ENCODE results near the gene SH3YL1.
A peak's percentile ranks its signal among the peaks of the same experiment; 100 is the strongest.

SH3YL1 gene

DNA sequence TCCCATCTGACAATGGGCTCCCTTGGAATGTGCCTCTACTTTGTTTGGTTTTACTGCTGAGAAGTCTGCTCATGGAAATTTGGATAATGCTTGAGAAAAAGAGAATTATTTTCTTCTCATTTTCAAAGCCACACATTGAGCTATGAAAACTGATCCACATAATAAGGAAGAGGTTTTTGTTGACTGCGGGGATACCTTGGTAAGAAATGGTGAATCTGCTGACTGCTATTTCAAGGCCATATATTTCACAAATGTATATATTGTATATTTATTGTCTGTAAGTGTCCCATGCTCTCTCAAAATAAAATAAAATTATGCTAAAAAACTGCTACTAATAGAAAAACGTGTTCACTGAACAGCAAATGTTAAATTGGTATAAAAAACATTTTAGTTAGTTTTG lies 15.1 kb downstream of the SH3YL1 start:
- intact Hi-C loops (cut with DNase I; ENCODE audit: low total_unique reads) = no loop called here
- DNase-seq = no peak
- TF ChIP-seq, protein P1, sequence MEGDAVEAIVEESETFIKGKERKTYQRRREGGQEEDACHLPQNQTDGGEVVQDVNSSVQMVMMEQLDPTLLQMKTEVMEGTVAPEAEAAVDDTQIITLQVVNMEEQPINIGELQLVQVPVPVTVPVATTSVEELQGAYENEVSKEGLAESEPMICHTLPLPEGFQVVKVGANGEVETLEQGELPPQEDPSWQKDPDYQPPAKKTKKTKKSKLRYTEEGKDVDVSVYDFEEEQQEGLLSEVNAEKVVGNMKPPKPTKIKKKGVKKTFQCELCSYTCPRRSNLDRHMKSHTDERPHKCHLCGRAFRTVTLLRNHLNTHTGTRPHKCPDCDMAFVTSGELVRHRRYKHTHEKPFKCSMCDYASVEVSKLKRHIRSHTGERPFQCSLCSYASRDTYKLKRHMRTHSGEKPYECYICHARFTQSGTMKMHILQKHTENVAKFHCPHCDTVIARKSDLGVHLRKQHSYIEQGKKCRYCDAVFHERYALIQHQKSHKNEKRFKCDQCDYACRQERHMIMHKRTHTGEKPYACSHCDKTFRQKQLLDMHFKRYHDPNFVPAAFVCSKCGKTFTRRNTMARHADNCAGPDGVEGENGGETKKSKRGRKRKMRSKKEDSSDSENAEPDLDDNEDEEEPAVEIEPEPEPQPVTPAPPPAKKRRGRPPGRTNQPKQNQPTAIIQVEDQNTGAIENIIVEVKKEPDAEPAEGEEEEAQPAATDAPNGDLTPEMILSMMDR (IDR thresholded peaks at IDR 0.05) = no peak
- Histone ChIP-seq H3K36me3 (peaks cover 23 to 68% (median 31%) of the 10 kb centered on the region in 3 donors), H3K4me3 (no peak overlapping the region), H3K4me1 (no peaks in the 10 kb centered on the region), H3K27ac (no peak overlapping the region), H3K9me3 (no peaks in the 10 kb centered on the region), H3K27me3 (no peaks in the 10 kb centered on the region)

- TF ChIP-seq, protein P1 (IDR thresholded peaks at IDR 0.05) = peak; percentile 38 to 44
- intact Hi-C loops (cut with DNase I; ENCODE audit: low total_unique reads) = no loop called here
- Histone ChIP-seq H3K4me1 (no peaks in the 10 kb centered on the region), H3K4me3 (no peak overlapping the region), H3K27ac (no peak overlapping the region), H3K27me3 (no peaks in the 10 kb centered on the region), H3K9me3 (no peaks in the 10 kb centered on the region), H3K36me3 (peaks cover 34 to 67% (median 49%) of the 10 kb centered on the region in 3 donors)
- DNase-seq = no peak
Measured at GRCh38 chr2:246489-247144, 17.2 kb downstream of the SH3YL1 start.

DNA sequence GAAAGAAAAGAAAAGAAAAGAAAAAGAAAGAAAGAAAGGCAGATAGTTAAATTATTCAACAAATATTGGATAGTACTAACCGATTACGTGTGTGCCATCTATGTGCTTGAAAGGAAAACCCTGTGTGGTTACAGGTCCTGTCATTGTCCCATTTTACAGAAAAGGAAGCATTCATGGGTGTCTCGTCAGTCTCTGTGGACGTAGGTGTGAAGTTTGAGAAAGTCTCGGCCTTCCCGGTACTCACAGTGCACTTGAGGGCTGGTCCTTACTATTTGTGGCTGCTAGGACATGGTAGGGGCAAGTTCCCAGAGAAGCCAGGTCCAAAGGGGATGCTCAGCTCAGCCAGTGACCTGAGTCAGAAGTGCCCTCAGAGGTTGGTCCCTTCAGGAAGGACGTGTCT lies 19.3 kb downstream of the SH3YL1 start:
- H3K4me1 ChIP-seq = no peaks in the 10 kb centered on the region
- TF ChIP-seq, protein P1 (IDR thresholded peaks at IDR 0.05) = no peak
- H3K9me3 ChIP-seq = no peaks in the 10 kb centered on the region
- no peak overlapping the region for H3K4me3 ChIP-seq
- no peak for DNase-seq
- no peaks in the 10 kb centered on the region for H3K27me3 ChIP-seq
- no peak overlapping the region for H3K27ac ChIP-seq
- H3K36me3 ChIP-seq = peaks cover 26 to 60% (median 42%) of the 10 kb centered on the region in 3 donors
- intact Hi-C loops (cut with DNase I; ENCODE audit: low total_unique reads) = no loop called here

GRCh38 chr2:238869-239268 lies 25.0 kb downstream of the SH3YL1 start:
- intact Hi-C loops (cut with DNase I; ENCODE audit: low total_unique reads) = no loop called here
- peaks cover 0 to 20% (median 0%) of the 10 kb centered on the region in 4 donors for H3K4me1 ChIP-seq
- DNase-seq = no peak
- no peak overlapping the region for H3K4me3 ChIP-seq
- H3K27ac ChIP-seq = peak overlapping the region in 1 of 2 donors; percentile 45
- peaks cover 12 to 23% (median 17%) of the 10 kb centered on the region in 3 donors for H3K36me3 ChIP-seq
- H3K9me3 ChIP-seq = no peaks in the 10 kb centered on the region
- no peaks in the 10 kb centered on the region for H3K27me3 ChIP-seq
- TF ChIP-seq, protein P1 (IDR thresholded peaks at IDR 0.05) = no peak

GRCh38 chr2:238431-238830 lies 25.4 kb downstream of the SH3YL1 start:
- intact Hi-C loops (cut with DNase I; ENCODE audit: low total_unique reads) = no loop called here
- Histone ChIP-seq H3K27me3 (no peaks in the 10 kb centered on the region), H3K27ac (peak overlapping the region in 1 of 2 donors; percentile 45), H3K9me3 (no peaks in the 10 kb centered on the region), H3K4me1 (peaks cover 0 to 24% (median 0%) of the 10 kb centered on the region in 4 donors), H3K4me3 (no peak overlapping the region), H3K36me3 (peaks cover 8 to 19% (median 12%) of the 10 kb centered on the region in 3 donors)
- TF ChIP-seq, protein P1 (IDR thresholded peaks at IDR 0.05) = no peak
- no peak for DNase-seq

Data from tibial artery (tissue), 4 donors.